ENCODE results near the gene ARHGEF28.

DNA sequence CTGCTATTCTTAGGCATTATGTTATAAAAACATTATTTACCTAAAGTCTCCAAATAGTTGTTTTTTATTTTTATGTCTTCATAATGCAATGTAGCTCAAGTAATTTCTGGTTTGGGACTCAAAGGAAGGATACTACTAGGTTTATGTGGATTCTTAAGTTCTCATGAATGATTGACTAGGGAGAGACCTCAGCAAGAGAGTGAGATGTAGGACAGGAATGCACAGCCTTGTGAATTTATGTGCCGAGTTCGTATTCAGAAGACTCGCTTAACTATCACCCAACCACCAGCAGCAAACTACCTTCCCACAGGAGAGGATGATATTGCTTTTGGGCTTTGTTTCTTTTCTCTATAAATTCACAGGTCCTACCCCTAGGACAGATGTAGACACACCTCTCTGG lies 282.9 kb downstream of the ARHGEF28 start:
- TF ChIP-seq, protein P1, sequence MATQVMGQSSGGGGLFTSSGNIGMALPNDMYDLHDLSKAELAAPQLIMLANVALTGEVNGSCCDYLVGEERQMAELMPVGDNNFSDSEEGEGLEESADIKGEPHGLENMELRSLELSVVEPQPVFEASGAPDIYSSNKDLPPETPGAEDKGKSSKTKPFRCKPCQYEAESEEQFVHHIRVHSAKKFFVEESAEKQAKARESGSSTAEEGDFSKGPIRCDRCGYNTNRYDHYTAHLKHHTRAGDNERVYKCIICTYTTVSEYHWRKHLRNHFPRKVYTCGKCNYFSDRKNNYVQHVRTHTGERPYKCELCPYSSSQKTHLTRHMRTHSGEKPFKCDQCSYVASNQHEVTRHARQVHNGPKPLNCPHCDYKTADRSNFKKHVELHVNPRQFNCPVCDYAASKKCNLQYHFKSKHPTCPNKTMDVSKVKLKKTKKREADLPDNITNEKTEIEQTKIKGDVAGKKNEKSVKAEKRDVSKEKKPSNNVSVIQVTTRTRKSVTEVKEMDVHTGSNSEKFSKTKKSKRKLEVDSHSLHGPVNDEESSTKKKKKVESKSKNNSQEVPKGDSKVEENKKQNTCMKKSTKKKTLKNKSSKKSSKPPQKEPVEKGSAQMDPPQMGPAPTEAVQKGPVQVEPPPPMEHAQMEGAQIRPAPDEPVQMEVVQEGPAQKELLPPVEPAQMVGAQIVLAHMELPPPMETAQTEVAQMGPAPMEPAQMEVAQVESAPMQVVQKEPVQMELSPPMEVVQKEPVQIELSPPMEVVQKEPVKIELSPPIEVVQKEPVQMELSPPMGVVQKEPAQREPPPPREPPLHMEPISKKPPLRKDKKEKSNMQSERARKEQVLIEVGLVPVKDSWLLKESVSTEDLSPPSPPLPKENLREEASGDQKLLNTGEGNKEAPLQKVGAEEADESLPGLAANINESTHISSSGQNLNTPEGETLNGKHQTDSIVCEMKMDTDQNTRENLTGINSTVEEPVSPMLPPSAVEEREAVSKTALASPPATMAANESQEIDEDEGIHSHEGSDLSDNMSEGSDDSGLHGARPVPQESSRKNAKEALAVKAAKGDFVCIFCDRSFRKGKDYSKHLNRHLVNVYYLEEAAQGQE (IDR thresholded peaks at IDR 0.05; ENCODE audit: insufficient replicate concordance, low read depth): no peak
- TF ChIP-seq, protein P2, sequence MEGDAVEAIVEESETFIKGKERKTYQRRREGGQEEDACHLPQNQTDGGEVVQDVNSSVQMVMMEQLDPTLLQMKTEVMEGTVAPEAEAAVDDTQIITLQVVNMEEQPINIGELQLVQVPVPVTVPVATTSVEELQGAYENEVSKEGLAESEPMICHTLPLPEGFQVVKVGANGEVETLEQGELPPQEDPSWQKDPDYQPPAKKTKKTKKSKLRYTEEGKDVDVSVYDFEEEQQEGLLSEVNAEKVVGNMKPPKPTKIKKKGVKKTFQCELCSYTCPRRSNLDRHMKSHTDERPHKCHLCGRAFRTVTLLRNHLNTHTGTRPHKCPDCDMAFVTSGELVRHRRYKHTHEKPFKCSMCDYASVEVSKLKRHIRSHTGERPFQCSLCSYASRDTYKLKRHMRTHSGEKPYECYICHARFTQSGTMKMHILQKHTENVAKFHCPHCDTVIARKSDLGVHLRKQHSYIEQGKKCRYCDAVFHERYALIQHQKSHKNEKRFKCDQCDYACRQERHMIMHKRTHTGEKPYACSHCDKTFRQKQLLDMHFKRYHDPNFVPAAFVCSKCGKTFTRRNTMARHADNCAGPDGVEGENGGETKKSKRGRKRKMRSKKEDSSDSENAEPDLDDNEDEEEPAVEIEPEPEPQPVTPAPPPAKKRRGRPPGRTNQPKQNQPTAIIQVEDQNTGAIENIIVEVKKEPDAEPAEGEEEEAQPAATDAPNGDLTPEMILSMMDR (IDR thresholded peaks at IDR 0.05; ENCODE audit: insufficient read depth, low read length): no peak
- no peak for TF ChIP-seq POLR2AphosphoS5 (IDR thresholded peaks at IDR 0.05; ENCODE audit: low read depth)

All from HL-60 (cell line).